RWPE1 (cell line): Measurements from ENCODE around the gene LZTR1.
"Not testable (repeated sequence)": the region's sequence is repeated elsewhere in the genome, so short reads cannot be mapped to it uniquely, and the experiment has no call there.

ENCODE experiments used
- CTCF ChIA-PET: fragments of 350-600 bp; sonication (Branson Sonifier 250); formaldehyde crosslinking; extraction: SDS; loops from one replicate; lab custom pipeline; 2021; lab: Yijun Ruan, JAX
- POLR2A ChIA-PET: fragments of 400-600 bp; formaldehyde crosslinking; extraction: SDS; loops from one replicate; lab custom pipeline; 2020; ENCODE audit warnings: antibody characterized with exemption; ENCODE audit not compliant: low non-redundant PET; lab: Yijun Ruan, JAX
- DNase-seq: peaks from one replicate; pipeline ENCODE4 v3.0.0; 2012; ENCODE audit warnings: low spot score
- H3K27ac ChIP-seq: fragments of 450-650 bp; 2 replicates; pipeline ENCODE4 v1.5.1; 2017
- TF ChIP-seq, protein P1 (sequence below): fragments of 450-650 bp; conservative IDR thresholded peaks from 2 replicates; pipeline ENCODE4 v1.5.1; 2017; ENCODE audit warnings: low read depth, mild to moderate bottlenecking

The LZTR1 gene

GRCh38 chr22:21000987-21001600, 19.0 kb downstream of the LZTR1 start:
- CTCF ChIA-PET = no interaction called here
- TF ChIP-seq, protein P1, sequence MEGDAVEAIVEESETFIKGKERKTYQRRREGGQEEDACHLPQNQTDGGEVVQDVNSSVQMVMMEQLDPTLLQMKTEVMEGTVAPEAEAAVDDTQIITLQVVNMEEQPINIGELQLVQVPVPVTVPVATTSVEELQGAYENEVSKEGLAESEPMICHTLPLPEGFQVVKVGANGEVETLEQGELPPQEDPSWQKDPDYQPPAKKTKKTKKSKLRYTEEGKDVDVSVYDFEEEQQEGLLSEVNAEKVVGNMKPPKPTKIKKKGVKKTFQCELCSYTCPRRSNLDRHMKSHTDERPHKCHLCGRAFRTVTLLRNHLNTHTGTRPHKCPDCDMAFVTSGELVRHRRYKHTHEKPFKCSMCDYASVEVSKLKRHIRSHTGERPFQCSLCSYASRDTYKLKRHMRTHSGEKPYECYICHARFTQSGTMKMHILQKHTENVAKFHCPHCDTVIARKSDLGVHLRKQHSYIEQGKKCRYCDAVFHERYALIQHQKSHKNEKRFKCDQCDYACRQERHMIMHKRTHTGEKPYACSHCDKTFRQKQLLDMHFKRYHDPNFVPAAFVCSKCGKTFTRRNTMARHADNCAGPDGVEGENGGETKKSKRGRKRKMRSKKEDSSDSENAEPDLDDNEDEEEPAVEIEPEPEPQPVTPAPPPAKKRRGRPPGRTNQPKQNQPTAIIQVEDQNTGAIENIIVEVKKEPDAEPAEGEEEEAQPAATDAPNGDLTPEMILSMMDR = no peak
- POLR2A ChIA-PET = no interaction called here
- DNase-seq = no peak
- peak overlapping the region; percentile 99 for H3K27ac ChIP-seq

DNA sequence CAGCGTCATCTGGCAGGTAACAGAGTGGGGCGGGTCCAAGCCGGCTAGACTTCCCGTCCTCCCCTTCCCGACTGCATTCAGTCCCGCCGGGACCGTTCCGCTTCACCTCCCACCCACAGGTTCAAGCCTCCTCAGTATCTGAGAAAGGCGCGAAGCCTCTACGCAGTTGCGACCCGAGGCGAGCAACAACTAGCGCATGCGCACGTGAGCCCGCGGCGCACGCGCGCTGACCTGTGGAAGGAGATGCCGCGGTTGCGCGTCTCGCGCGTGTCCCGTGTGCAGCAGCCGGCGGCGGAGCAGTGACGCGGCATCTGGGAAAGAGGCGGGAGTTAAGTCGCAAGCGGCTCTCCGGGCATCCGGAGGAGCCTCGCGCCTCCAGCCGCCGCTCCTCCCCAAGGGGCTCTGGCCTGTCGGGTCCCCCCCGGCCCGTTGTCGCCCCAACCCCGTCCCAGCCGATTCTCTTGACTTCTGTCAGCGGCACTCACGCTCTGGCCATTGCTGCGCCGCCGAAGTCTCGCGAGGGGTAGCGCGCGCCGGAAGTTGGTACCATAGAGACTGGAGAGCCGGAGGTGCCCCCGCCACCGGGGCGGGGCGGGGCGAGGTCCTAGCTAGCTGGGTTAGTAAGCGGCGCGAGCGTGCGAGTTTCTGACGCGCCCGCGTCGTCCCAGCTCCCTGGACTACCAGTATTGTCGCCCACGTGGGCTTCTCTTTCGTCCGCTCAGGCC, 19.7 kb downstream of the LZTR1 start, which contains the start of gene THAP7:
THAP7 (minus strand) TSS at position 518 of the 725 bp plus-strand sequence; CDS start at position 311, 207 bp downstream.
- ChIA-PET POLR2A (interaction anchor here (1.5 kb wide), 1 partner anchor 19 kb away, joined by 6 read pairs; the partner anchor contains the start of gene LZTR1), CTCF (no interaction called here)
- peak within 1 kb of the TSS; percentile 99 for H3K27ac ChIP-seq
- TF ChIP-seq, protein P1 = no peak
- DNase-seq = peak; percentile 83

DNA sequence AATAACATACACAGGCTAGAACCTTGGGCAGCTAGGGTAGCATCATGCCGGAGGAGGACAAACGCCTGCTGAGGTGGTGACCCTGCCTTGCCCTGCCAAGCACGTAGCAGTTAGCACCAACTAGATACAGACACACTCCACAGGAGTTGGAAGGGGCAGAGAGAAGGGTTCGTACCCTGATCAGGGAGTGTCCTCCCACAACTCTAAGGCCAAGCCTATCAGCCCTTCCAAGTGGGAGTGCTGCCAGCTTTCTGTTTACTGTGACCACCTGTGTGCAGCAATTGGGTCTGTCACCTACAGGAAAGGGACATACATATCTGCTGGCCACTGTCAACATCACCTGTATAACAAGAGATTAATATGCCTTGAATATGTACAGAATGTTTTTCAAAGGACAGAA, 21.7 kb downstream of the LZTR1 start:
- DNase-seq = no peak
- POLR2A ChIA-PET = no interaction called here
- TF ChIP-seq, protein P1 = no peak
- CTCF ChIA-PET = interaction anchor here (0.6 kb wide), 1 partner anchor 621 kb away, joined by 3 read pairs; no protein-coding TSS in a partner anchor
- peak overlapping the region; percentile 99 for H3K27ac ChIP-seq

GRCh38 chr22:21009208-21009607, 27.1 kb downstream of the LZTR1 start:
- DNase-seq, CTCF ChIA-PET, H3K27ac ChIP-seq, POLR2A ChIA-PET: not testable (repeated sequence)

- ChIA-PET POLR2A (no interaction called here), CTCF (interaction anchor here (0.6 kb wide), 1 partner anchor 890 kb away, joined by 3 read pairs; no protein-coding TSS in a partner anchor)
- H3K27ac ChIP-seq = no peak overlapping the region
- TF ChIP-seq, protein P1 = no peak
- no peak for DNase-seq
Observed at GRCh38 chr22:21009638-21010425, 27.7 kb downstream of the LZTR1 start.

- TF ChIP-seq, protein P1 = no peak
- DNase-seq = no peak
- CTCF ChIA-PET = interaction anchor here (0.6 kb wide), 1 partner anchor 889 kb away, joined by 3 read pairs; no protein-coding TSS in a partner anchor
- no peak overlapping the region for H3K27ac ChIP-seq
- POLR2A ChIA-PET = no interaction called here
Observed at GRCh38 chr22:21010426-21011113, 28.5 kb downstream of the LZTR1 start.
